ENCODE results near the gene PROM2.

Gene PROM2

GRCh38 chr2:95283562-95283961 lies 9.3 kb downstream of the PROM2 start:
- TF ChIP-seq CTCF (IDR thresholded peaks at IDR 0.05; ENCODE audit: low read depth, low read length, missing control alignments), result no peak
- no peak for DNase-seq (ENCODE audit: low read depth)
- in situ Hi-C loops (cut with HindIII; ENCODE audit: low sequenced_read_pairs), result no loop called here
- H3K4me3 ChIP-seq (ENCODE audit: low read depth, low read length), result no peak overlapping the region

- no peak for DNase-seq (ENCODE audit: low read depth)
- no peak for TF ChIP-seq CTCF (IDR thresholded peaks at IDR 0.05; ENCODE audit: low read depth, low read length, missing control alignments)
- H3K4me3 ChIP-seq (ENCODE audit: low read depth, low read length), result no peak overlapping the region
- in situ Hi-C loops (cut with HindIII; ENCODE audit: low sequenced_read_pairs), result no loop called here
Measured at GRCh38 chr2:95284886-95285541, 10.8 kb downstream of the PROM2 start.

- DNase-seq (ENCODE audit: low read depth), result no peak
- no peak for TF ChIP-seq CTCF (IDR thresholded peaks at IDR 0.05; ENCODE audit: low read depth, low read length, missing control alignments)
- H3K4me3 ChIP-seq (ENCODE audit: low read depth, low read length), result no peak overlapping the region
- in situ Hi-C loops (cut with HindIII; ENCODE audit: low sequenced_read_pairs), result no loop called here
Measured at GRCh38 chr2:95285542-95285932, 11.3 kb downstream of the PROM2 start.

- H3K4me3 ChIP-seq (ENCODE audit: low read depth, low read length), result no peak overlapping the region
- DNase-seq (ENCODE audit: low read depth), result no peak
- TF ChIP-seq CTCF (IDR thresholded peaks at IDR 0.05; ENCODE audit: low read depth, low read length, missing control alignments), result no peak
- in situ Hi-C loops (cut with HindIII; ENCODE audit: low sequenced_read_pairs), result no loop called here
Measured at GRCh38 chr2:95287336-95287735, 13.1 kb downstream of the PROM2 start.

- in situ Hi-C loops (cut with HindIII; ENCODE audit: low sequenced_read_pairs), result no loop called here
- TF ChIP-seq CTCF (IDR thresholded peaks at IDR 0.05; ENCODE audit: low read depth, low read length, missing control alignments), result no peak
- H3K4me3 ChIP-seq (ENCODE audit: low read depth, low read length), result no peak overlapping the region
- no peak for DNase-seq (ENCODE audit: low read depth)
Measured at GRCh38 chr2:95287806-95288205, 13.6 kb downstream of the PROM2 start.

GRCh38 chr2:95289253-95289652 lies 15.0 kb downstream of the PROM2 start:
- TF ChIP-seq CTCF (IDR thresholded peaks at IDR 0.05; ENCODE audit: low read depth, low read length, missing control alignments), result no peak
- in situ Hi-C loops (cut with HindIII; ENCODE audit: low sequenced_read_pairs), result no loop called here
- no peak for DNase-seq (ENCODE audit: low read depth)
- H3K4me3 ChIP-seq (ENCODE audit: low read depth, low read length), result no peak overlapping the region

Data from astrocyte of the cerebellum (primary cell).